GM23248 (cell line): ENCODE results near the gene TIMM22. TPM values are rescaled to one million over a fixed set of nuclear protein-coding genes. Genes with fewer than 3 reads are reported as not detected.

Experiments used
- DNase-seq: peaks from one replicate; pipeline ENCODE4 v3.0.0-alpha.2; 2015
- H2AFZ ChIP-seq: fragments of 200-600 bp; sonication (generic); 2 replicates; pipeline ENCODE4 v1.6.1; 2016; ENCODE audit warnings: antibody characterized with exemption
- H3F3A ChIP-seq: fragments of 200-600 bp; sonication (generic); 2 replicates; pipeline ENCODE4 v1.6.1; 2016; ENCODE audit warnings: mild to moderate bottlenecking, antibody characterized with exemption, mixed run types; ENCODE audit not compliant: insufficient read depth
- H3K27ac ChIP-seq: fragments of 200-600 bp; sonication (generic); 2 replicates; pipeline ENCODE4 v1.5.1; 2016; ENCODE audit warnings: mild to moderate bottlenecking
- H3K27me3 ChIP-seq: fragments of 200-600 bp; sonication (generic); replicated peaks from 2 replicates; pipeline ENCODE4 v1.6.1; 2016; ENCODE audit warnings: mild to moderate bottlenecking; ENCODE audit not compliant: insufficient read depth
- H3K36me3 ChIP-seq: fragments of 200-600 bp; sonication (generic); 2 replicates; pipeline ENCODE4 v1.6.1; 2016; ENCODE audit warnings: low read depth, mild to moderate bottlenecking
- H3K4me1 ChIP-seq: fragments of 200-600 bp; sonication (generic); 2 replicates; pipeline ENCODE4 v1.6.1; 2016; ENCODE audit warnings: mild to moderate bottlenecking; ENCODE audit not compliant: insufficient read depth
- H3K4me2 ChIP-seq: fragments of 200-600 bp; sonication (generic); one replicate; pipeline ENCODE4 v1.6.1; 2016; ENCODE audit warnings: mild to moderate bottlenecking; ENCODE audit not compliant: unreplicated experiment
- H3K4me3 ChIP-seq: fragments of 200-600 bp; sonication (generic); 2 replicates; pipeline ENCODE4 v1.5.1; 2016; ENCODE audit warnings: mild to moderate bottlenecking
- H3K79me2 ChIP-seq: fragments of 200-600 bp; sonication (generic); 2 replicates; pipeline ENCODE4 v1.6.1; 2016; ENCODE audit warnings: mild to moderate bottlenecking; ENCODE audit not compliant: insufficient read depth
- H3K9ac ChIP-seq: fragments of 200-600 bp; sonication (generic); 2 replicates; pipeline ENCODE4 v1.6.1; 2016; ENCODE audit warnings: mild to moderate bottlenecking
- H3K9me2 ChIP-seq: fragments of 200-600 bp; sonication (generic); 2 replicates; pipeline ENCODE4 v1.6.1; 2016; ENCODE audit warnings: mixed run types, mild to moderate bottlenecking, moderate library complexity; ENCODE audit not compliant: insufficient read depth
- H3K9me3 ChIP-seq: fragments of 200-600 bp; sonication (generic); one replicate; pipeline ENCODE4 v1.6.1; 2017; ENCODE audit warnings: low read depth
- H4K20me1 ChIP-seq: fragments of 200-600 bp; sonication (generic); 2 replicates; pipeline ENCODE4 v1.6.0; 2016; ENCODE audit not compliant: insufficient read depth
- EZH2 ChIP-seq: fragments of 200-600 bp; sonication (generic); IDR thresholded peaks from 2 replicates; pipeline ENCODE4 v1.6.1; 2018; ENCODE audit warnings: antibody characterized with exemption, mild to moderate bottlenecking; ENCODE audit not compliant: insufficient read depth, poor library complexity, severe bottlenecking
- EZH2phosphoT487 ChIP-seq: fragments of 200-600 bp; sonication (generic); IDR thresholded peaks from 2 replicates; pipeline ENCODE4 v1.6.1; 2018; ENCODE audit warnings: antibody characterized with exemption, moderate library complexity, mild to moderate bottlenecking, low read depth; ENCODE audit not compliant: insufficient read depth
- WGBS, 2 experiments: methylation state at CpG; one replicate each; pipeline ENCODE4 v1.1.6; 2015 to 2017; ENCODE audit warnings: low lambda C conversion rate in 2 of 2, low coverage in 1 of 2; ENCODE audit errors: missing lambda C conversion rate in 2 of 2; 5-methylcytosine and 5-hydroxymethylcytosine counted together
- in situ Hi-C: fragments of 300-500 bp; cut with MboI; formaldehyde crosslinking; loops from 2 replicates; pipeline ENCODE4 v1.15.0; 2020
- polyA plus RNA-seq: library from polyadenylated mRNA; unstranded; fragments of >200 nt; fragmentation: Nextera tagmentation; extraction: Ambion mirVana; gene quantifications from 2 replicates; pipeline ENCODE4 v1.2.1, GENCODE V29; 2016
- total RNA-seq: library from RNA; depleted of rRNA; stranded (reverse); fragments of >200 nt; shearing (Covaris generic); gene quantifications from 2 replicates; pipeline ENCODE4 v1.2.3, GENCODE V29; 2014

The TIMM22 gene
- total and polyA plus RNA-seq, 2 experiments from 2014 or later, result 19.2 to 26.1 TPM

GRCh38 chr17:978103-979093, 18.5 kb upstream of the TIMM22 start:
- Histone ChIP-seq H3K4me3 (peak overlapping the region; percentile 88), H4K20me1 (peaks cover 4% of the 10 kb centered on the region; the same call in 1 of the 2 replicates), H3K9me2 (no peaks in the 10 kb centered on the region), H3K4me1 (peaks cover 30% of the 10 kb centered on the region), H3K4me2 (peak overlapping the region; percentile 84), H2AFZ (peak overlapping the region; percentile 38; the same call in 1 of the 2 replicates), H3F3A (peaks cover 27% of the 10 kb centered on the region), H3K79me2 (peaks cover 48% of the 10 kb centered on the region), H3K9me3 (no peaks in the 10 kb centered on the region), H3K27me3 (no peaks in the 10 kb centered on the region), H3K27ac (peak overlapping the region; percentile 51), H3K36me3 (no peaks in the 10 kb centered on the region), H3K9ac (peak overlapping the region; percentile 84)
- TF ChIP-seq EZH2phosphoT487 (no peak), EZH2 (no peak)
- WGBS, 2 experiments, result 4 to 7% methylated on average over 35 to 59 of the region's 72 CpGs
- peak; percentile 59 for DNase-seq
- in situ Hi-C loops, result no loop called here

GRCh38 chr17:979212-979538, 17.8 kb upstream of the TIMM22 start:
- H3K27ac ChIP-seq, result peak overlapping the region; percentile 55; the same call in 1 of the 2 replicates
- peak overlapping the region; percentile 90 for H3K4me3 ChIP-seq
- in situ Hi-C loops, result no loop called here
- no peaks in the 10 kb centered on the region for H3K9me2 ChIP-seq
- no peaks in the 10 kb centered on the region for H3K27me3 ChIP-seq
- peaks cover 27% of the 10 kb centered on the region for H3F3A ChIP-seq
- H3K9me3 ChIP-seq, result no peaks in the 10 kb centered on the region
- peaks cover 4% of the 10 kb centered on the region; the same call in 1 of the 2 replicates for H4K20me1 ChIP-seq
- 0 out of 2 replicates have a peak overlapping the region, but pooled peaks have one; percentile 60 for H2AFZ ChIP-seq
- H3K36me3 ChIP-seq, result no peaks in the 10 kb centered on the region
- peak overlapping the region; percentile 72 for H3K9ac ChIP-seq
- no peak for DNase-seq
- H3K4me2 ChIP-seq, result no peak overlapping the region
- no peak for TF ChIP-seq EZH2phosphoT487
- no peak for TF ChIP-seq EZH2
- WGBS, 2 experiments, result 2% methylated on average over 36 of the region's 42 CpGs; no CpG with 5 or more reads in 1 of the 2 experiments
- peaks cover 41% of the 10 kb centered on the region for H3K79me2 ChIP-seq
- H3K4me1 ChIP-seq, result peaks cover 30% of the 10 kb centered on the region

DNA sequence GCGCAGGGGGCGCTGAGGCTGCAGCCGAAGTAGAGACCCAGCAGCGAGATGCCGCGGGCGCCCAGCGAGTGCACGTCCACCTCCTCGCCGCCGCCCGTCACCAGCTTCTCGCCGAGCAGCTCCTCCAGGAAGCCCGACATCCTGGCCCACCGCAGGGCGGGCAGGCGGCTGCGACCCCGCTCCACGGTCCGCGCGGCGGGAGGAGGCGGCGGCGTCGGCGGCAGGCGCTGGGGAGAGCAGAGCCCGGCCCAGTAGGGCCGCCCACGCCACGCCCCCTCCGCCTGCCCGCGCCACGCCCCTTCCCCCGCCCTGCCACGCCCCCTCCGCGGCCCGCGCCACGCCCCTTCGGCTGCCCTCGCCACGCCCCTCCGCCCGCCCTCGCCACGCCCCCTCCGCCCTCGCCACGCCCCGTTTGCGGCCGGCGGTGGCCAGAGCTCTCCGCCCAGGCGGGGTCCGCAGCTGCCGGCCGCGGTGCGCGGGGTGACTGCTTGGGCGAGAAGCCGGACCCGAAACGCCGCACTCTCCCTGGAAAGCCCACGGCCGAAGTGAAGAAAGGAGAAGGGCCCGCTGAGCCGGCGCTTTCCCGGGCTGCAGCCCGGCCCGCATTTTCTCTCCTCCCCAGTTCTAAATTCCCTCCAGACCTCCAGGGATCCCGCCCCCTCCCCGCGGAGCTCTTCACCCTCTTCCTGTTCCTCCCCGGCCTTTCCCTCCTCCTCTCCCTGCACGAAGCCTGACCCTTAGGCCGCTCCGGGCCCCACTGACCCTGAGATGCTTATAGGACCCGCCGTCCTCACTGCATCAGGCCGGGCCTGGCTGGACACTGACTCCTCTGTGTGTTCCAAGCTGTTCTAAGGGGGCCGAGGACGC, 17.2 kb upstream of the TIMM22 start, which contains the start of gene NXN:
Gene NXN (minus strand): TSS at position 238 of the 867 bp plus-strand sequence.
- peak; percentile 92 for DNase-seq
- peaks cover 30% of the 10 kb centered on the region for H3K4me1 ChIP-seq
- in situ Hi-C loops, result loop anchor here (5.0 kb wide), 1 partner anchor 192 kb away; no protein-coding TSS in a partner anchor

More for the DNA sequence above, 17.2 kb upstream of the TIMM22 start, which contains the start of gene NXN:
- 1 to 3% methylated on average over 54 to 75 of the region's 94 CpGs for WGBS, 2 experiments
- H3K4me3 ChIP-seq, result peak within 1 kb of the TSS; percentile 90
- peaks cover 4% of the 10 kb centered on the region; the same call in 1 of the 2 replicates for H4K20me1 ChIP-seq
- no peaks in the 10 kb centered on the region for H3K27me3 ChIP-seq
- peaks cover 40% of the 10 kb centered on the region for H3K79me2 ChIP-seq
- H3K4me2 ChIP-seq, result peak within 1 kb of the TSS; percentile 84
- H3K9ac ChIP-seq, result peak within 1 kb of the TSS; percentile 84
- TF ChIP-seq EZH2, result no peak
- no peak for TF ChIP-seq EZH2phosphoT487
- H3K9me3 ChIP-seq, result no peaks in the 10 kb centered on the region
- peak within 1 kb of the TSS; percentile 55 for H3K27ac ChIP-seq
- H2AFZ ChIP-seq, result peak within 1 kb of the TSS; percentile 88
- H3F3A ChIP-seq, result peaks cover 27% of the 10 kb centered on the region
- H3K9me2 ChIP-seq, result no peaks in the 10 kb centered on the region
- H3K36me3 ChIP-seq, result no peaks in the 10 kb centered on the region
